ENCODE data around the gene NR3C2.
A peak's percentile ranks its signal among the peaks of the same experiment; 100 is the strongest.

Gene NR3C2

GRCh38 chr4:148405161-148405893, 36.9 kb downstream of the NR3C2 start:
- H3K4me3 ChIP-seq (replicated peaks in 1 of 2; ENCODE audit: low read depth in 2 of 2, low read length in 2 of 2), result no peak overlapping the region
- TF ChIP-seq CTCF (IDR thresholded peaks at IDR 0.05; ENCODE audit: low read depth, low read length), result no peak
- DNase-seq (ENCODE audit: low read depth in 2 of 2), result no peak

- no peak for TF ChIP-seq CTCF (IDR thresholded peaks at IDR 0.05; ENCODE audit: low read depth, low read length)
- DNase-seq (ENCODE audit: low read depth in 2 of 2), result no peak
- H3K4me3 ChIP-seq (replicated peaks in 1 of 2; ENCODE audit: low read depth in 2 of 2, low read length in 2 of 2), result no peak overlapping the region
Measured at GRCh38 chr4:148398988-148399387, 43.2 kb downstream of the NR3C2 start.

- no peak overlapping the region for H3K4me3 ChIP-seq (replicated peaks in 1 of 2; ENCODE audit: low read depth in 2 of 2, low read length in 2 of 2)
- no peak for TF ChIP-seq CTCF (IDR thresholded peaks at IDR 0.05; ENCODE audit: low read depth, low read length)
- DNase-seq (ENCODE audit: low read depth in 2 of 2), result no peak
Measured at GRCh38 chr4:148397771-148398170, 44.4 kb downstream of the NR3C2 start.

- no peak for DNase-seq (ENCODE audit: low read depth in 2 of 2)
- no peak for TF ChIP-seq CTCF (IDR thresholded peaks at IDR 0.05; ENCODE audit: low read depth, low read length)
- H3K4me3 ChIP-seq (replicated peaks in 1 of 2; ENCODE audit: low read depth in 2 of 2, low read length in 2 of 2), result no peak overlapping the region
Measured at GRCh38 chr4:148396986-148397673, 45.1 kb downstream of the NR3C2 start.

- H3K4me3 ChIP-seq (replicated peaks in 1 of 2; ENCODE audit: low read depth in 2 of 2, low read length in 2 of 2), result no peak overlapping the region
- DNase-seq (ENCODE audit: low read depth in 2 of 2), result no peak
- TF ChIP-seq CTCF (IDR thresholded peaks at IDR 0.05; ENCODE audit: low read depth, low read length), result no peak
Measured at GRCh38 chr4:148395771-148396170, 46.4 kb downstream of the NR3C2 start.

GRCh38 chr4:148391056-148391455, 51.2 kb downstream of the NR3C2 start:
- peak in 1 of 2 donors; percentile 43 for DNase-seq (ENCODE audit: low read depth in 2 of 2)
- no peak for TF ChIP-seq CTCF (IDR thresholded peaks at IDR 0.05; ENCODE audit: low read depth, low read length)

More at GRCh38 chr4:148391056-148391455, 51.2 kb downstream of the NR3C2 start:
- H3K4me3 ChIP-seq (replicated peaks in 1 of 2; ENCODE audit: low read depth in 2 of 2, low read length in 2 of 2), result no peak overlapping the region
